Subcutaneous abdominal adipose tissue (tissue), 5 donors: ENCODE data around the gene DCC.

ENCODE experiments used
- H3K27ac ChIP-seq: one replicate; pipeline ENCODE4 v1.7.0; 2013; ENCODE audit warnings: low read depth, mild to moderate bottlenecking, inconsistent platforms, low read length, moderate library complexity
- H3K27me3 ChIP-seq, 5 donors: one replicate each; pipeline ENCODE4 v1.7.0; 2013; ENCODE audit warnings: low read length in 5 of 5, inconsistent platforms in 1 of 5; ENCODE audit not compliant: control insufficient read depth in 5 of 5, insufficient read depth in 4 of 5
- H3K36me3 ChIP-seq, 5 donors: one replicate each; pipeline ENCODE4 v1.7.0; 2013; ENCODE audit warnings: low read length in 5 of 5; ENCODE audit not compliant: control insufficient read depth in 5 of 5, insufficient read depth in 5 of 5
- H3K4me1 ChIP-seq, 5 donors: one replicate each; pipeline ENCODE4 v1.7.0; 2013; ENCODE audit warnings: low read length in 5 of 5, mild to moderate bottlenecking in 3 of 5, moderate library complexity in 1 of 5; ENCODE audit not compliant: control insufficient read depth in 5 of 5, insufficient read depth in 5 of 5
- H3K4me3 ChIP-seq, 5 donors: one replicate each; pipeline ENCODE4 v1.7.0; 2013; ENCODE audit warnings: low read length in 5 of 5, low read depth in 1 of 5
- H3K9ac ChIP-seq, 5 donors: one replicate each; pipeline ENCODE4 v1.7.0; 2013; ENCODE audit warnings: low read length in 5 of 5, mild to moderate bottlenecking in 4 of 5, moderate library complexity in 3 of 5
- H3K9me3 ChIP-seq, 5 donors: one replicate each; pipeline ENCODE4 v1.7.0; 2013; ENCODE audit warnings: low read length in 5 of 5; ENCODE audit not compliant: control insufficient read depth in 5 of 5
- donor health status: healthy.
- donor health status: healthy.
- donor health status: healthy.
- donor health status: healthy.
- donor health status: healthy.

DCC gene

DNA sequence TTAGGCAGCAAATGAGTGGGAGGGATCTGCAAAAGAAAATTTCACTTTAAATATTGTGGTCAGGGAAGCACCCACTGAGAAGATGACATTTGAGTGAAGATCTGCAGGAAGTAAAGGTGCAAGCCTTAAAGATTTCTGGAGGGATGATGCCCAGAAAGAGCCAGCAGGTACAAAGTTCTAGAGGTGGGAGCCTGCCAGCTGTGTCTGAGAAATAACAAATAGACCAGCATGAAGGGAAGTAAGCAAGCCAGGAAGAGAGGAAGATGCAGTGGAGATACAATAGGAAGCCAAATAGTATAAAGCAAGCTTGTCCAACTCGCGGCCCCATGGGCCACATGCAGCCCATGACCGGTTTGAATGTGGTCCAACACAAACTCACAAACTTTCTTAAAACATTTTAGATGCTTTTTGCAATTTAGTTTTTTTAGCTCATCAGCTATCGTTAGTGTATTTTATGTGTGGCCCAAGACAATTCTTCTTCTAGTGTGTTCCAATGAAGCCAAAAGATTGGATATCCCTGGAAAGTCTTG, 489.9 kb downstream of the DCC start:
- Histone ChIP-seq H3K27ac (no peak overlapping the region), H3K4me1 (no peaks in the 10 kb centered on the region), H3K9me3 (peaks cover 0 to 2% (median 0%) of the 10 kb centered on the region in 5 donors), H3K4me3 (no peak overlapping the region), H3K9ac (no peak overlapping the region), H3K27me3 (no peaks in the 10 kb centered on the region), H3K36me3 (no peaks in the 10 kb centered on the region)

DNA sequence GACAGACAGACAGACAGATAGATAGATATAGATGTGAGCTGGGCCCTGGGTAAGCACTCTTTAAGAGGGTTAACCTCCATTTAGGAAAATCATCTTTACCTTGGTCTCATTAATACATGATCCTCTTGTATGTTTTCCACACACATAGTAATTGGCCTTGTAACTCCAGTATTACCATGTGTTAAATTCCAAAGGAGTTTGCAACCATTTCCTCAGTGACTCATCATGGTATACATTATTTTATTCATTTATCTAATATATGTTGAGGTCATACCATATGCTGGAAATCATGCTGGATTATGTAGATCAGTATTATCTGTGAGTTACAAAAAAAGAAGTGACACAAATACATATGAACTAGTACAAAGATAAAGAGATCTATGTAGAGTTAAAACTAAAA, 504.3 kb downstream of the DCC start:
- H3K9ac ChIP-seq: no peak overlapping the region
- no peak overlapping the region for H3K27ac ChIP-seq
- H3K4me1 ChIP-seq: peaks cover 0 to 4% (median 0%) of the 10 kb centered on the region in 5 donors
- H3K9me3 ChIP-seq: no peaks in the 10 kb centered on the region
- H3K4me3 ChIP-seq: no peak overlapping the region
- no peaks in the 10 kb centered on the region for H3K27me3 ChIP-seq
- H3K36me3 ChIP-seq: no peaks in the 10 kb centered on the region

DNA sequence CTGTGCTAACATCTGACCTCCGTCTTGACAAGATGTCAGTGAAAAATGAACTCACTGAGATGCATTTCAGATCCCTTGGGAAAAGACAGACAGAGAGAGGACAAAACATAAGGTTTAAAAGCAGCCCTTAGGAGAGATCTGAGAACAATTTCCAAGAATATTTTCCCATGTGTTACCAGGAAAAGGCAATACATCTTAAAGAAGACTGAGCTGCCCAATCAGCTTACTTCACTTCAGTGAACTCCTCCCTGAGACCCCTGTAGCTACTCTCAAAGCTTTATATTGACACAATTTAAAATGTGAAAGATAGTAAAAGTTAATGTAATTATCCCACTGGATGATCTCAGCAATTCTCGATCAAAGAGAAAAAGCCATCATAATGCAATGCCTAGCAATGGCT, 505.0 kb downstream of the DCC start:
- Histone ChIP-seq H3K27ac (no peak overlapping the region), H3K4me3 (no peak overlapping the region), H3K36me3 (no peaks in the 10 kb centered on the region), H3K27me3 (no peaks in the 10 kb centered on the region), H3K4me1 (peaks cover 0 to 8% (median 0%) of the 10 kb centered on the region in 5 donors), H3K9me3 (no peaks in the 10 kb centered on the region), H3K9ac (no peak overlapping the region)

DNA sequence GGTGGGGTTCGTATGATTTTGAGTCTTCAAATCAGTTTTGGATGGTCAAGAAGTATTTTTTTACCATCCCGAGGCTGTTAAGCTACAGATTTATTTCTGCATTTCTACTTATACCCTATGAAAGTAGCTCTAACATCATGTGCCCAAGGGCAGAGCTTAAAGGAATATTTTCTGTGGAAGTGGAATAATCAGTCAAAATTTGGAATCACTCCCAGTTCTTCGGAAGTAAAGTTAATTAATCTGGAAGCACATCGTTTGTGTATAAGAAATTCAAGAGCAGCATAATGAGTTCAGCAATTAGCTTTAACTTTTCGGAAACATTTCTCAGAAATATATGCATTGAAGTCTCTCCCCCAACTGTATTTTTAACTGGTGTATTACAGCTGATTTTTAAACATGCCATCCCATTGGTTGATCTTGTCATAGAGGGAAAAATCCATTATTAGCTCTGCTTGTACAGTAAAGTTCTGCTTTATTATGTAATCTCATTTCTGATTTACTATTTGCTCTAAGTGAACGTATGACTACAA, 510.1 kb downstream of the DCC start:
- no peak overlapping the region for H3K27ac ChIP-seq
- H3K9me3 ChIP-seq: no peaks in the 10 kb centered on the region

DNA sequence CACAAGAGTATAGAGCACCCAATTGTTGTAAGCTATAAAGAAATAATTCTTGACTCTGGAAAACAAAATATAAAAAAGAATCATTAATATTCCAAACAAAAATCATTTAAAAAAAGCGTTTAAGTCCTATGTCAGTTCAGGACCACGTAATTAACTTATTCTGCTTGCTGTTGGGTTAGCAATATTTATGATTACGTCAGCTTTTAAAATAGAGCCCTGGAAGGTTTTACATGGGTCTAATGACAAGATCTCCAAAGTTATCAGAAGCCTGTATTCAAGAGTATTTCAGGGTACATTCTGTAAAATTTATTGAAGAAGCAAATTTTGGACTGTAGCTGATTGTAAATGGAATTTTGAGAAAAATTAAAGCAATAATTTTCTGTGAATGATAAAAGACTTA, 521.6 kb downstream of the DCC start:
- Histone ChIP-seq H3K4me3 (no peak overlapping the region), H3K9ac (no peak overlapping the region), H3K9me3 (no peaks in the 10 kb centered on the region), H3K27ac (no peak overlapping the region), H3K27me3 (no peaks in the 10 kb centered on the region), H3K36me3 (no peaks in the 10 kb centered on the region), H3K4me1 (no peaks in the 10 kb centered on the region)

More for the DNA sequence above, 510.1 kb downstream of the DCC start:
- H3K27me3 ChIP-seq: no peaks in the 10 kb centered on the region
- H3K9ac ChIP-seq: no peak overlapping the region
- no peaks in the 10 kb centered on the region for H3K36me3 ChIP-seq
- H3K4me3 ChIP-seq: no peak overlapping the region
- peaks cover 0 to 8% (median 0%) of the 10 kb centered on the region in 5 donors for H3K4me1 ChIP-seq

DNA sequence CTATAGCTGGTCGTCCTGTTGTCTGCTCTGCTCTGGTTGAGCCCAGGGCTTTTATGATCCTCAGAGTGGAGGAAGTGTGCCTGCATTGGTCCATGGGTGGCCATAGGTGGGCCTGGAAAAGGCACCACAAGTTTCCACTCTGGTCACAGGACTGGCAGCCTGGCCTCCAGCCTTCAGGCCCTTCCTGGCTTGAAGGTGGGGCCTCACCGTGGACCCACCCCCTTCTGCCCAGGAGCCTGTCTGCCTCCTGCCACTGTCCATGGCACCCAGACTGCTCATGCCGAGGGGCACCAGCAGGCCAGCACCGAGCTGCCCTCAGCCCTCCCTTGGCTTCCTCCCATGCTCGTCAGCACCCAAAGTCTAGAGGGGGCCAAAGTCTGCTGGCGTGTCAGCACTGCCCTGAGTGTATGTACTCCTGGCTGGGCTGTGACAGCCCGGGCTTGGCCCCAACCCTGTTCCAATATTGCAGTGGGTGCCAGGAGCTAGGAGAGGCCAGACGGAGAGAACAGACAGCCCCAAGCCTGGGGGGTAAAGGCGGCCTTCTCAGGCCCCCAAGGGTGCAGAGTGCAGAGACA, 529.4 kb downstream of the DCC start:
- no peaks in the 10 kb centered on the region for H3K27me3 ChIP-seq
- H3K4me3 ChIP-seq: no peak overlapping the region
- no peaks in the 10 kb centered on the region for H3K4me1 ChIP-seq
- no peak overlapping the region for H3K9ac ChIP-seq
- H3K9me3 ChIP-seq: peaks cover 0 to 3% (median 0%) of the 10 kb centered on the region in 5 donors
- no peaks in the 10 kb centered on the region for H3K36me3 ChIP-seq
- no peak overlapping the region for H3K27ac ChIP-seq

DNA sequence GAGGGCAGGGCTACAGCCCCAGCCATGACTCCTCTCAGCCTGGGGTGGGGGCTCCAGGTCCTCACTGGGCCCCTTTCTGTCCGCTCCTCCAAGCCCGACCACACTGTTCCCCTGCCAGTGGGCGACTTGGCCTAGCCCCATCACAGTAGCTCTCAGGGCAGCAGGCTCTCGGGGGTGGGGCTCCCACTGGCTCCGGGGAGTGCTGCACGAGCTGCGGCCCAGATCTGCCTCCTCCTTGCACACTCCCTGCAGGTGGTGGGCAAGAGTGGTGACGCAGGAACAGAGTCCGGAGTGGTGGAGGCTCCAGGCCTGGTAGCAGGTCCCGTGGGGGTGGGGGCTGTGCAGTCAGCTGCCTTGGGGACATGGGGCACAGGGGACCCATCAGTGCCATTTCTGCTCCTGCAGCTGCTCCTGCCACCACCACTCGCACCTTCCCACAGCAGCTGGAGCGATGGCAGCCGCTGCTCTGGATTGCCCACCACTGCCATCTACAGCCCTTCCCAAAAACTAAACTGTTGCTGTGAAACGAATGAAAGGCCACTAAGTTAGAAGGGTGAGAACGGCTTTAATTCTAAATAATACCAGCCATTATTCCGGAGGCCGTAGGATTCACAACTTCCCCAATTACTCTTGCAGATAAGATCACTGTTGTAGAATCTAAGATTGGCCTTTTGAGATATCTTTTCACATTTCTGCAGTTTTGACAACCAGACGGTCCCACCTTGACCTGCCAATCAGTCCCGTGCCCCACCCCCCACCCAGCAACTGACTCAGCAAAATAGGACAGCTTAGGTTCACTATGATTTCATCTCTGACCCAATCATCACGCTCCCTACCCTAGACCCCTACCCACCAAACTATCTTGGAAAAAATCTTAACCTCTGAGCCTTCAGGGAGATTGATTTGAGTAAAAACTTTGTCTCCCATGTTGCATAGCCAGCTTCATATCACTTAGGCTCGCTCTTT, 530.2 kb downstream of the DCC start:
- H3K4me3 ChIP-seq: no peak overlapping the region
- H3K9me3 ChIP-seq: peaks cover 0 to 3% (median 0%) of the 10 kb centered on the region in 5 donors
- H3K36me3 ChIP-seq: no peaks in the 10 kb centered on the region
- H3K4me1 ChIP-seq: no peaks in the 10 kb centered on the region
- H3K27ac ChIP-seq: no peak overlapping the region
- H3K27me3 ChIP-seq: no peaks in the 10 kb centered on the region
- H3K9ac ChIP-seq: no peak overlapping the region

DNA sequence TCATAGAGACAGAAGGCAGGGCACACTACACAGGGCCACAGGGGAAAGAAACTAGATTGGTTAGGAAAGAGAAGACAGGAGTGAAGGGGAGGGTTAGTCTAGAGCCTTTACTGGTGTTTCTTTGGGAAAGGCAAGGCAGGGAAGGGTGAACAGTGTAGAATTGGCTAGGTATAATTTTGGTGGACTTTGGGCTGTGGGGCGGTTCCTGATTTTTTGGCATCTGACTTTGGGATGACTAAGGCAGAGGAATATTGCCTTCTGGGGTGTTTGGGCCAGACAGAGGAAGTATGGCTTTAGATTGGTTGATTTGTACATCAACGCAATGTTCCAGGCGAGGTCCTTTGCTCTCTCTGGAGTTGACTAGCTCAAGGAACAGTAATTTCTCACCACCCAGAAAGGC, 534.8 kb downstream of the DCC start:
- Histone ChIP-seq H3K4me1 (no peaks in the 10 kb centered on the region), H3K9ac (no peak overlapping the region), H3K9me3 (no peaks in the 10 kb centered on the region), H3K27me3 (no peaks in the 10 kb centered on the region), H3K4me3 (no peak overlapping the region), H3K36me3 (no peaks in the 10 kb centered on the region), H3K27ac (no peak overlapping the region)

DNA sequence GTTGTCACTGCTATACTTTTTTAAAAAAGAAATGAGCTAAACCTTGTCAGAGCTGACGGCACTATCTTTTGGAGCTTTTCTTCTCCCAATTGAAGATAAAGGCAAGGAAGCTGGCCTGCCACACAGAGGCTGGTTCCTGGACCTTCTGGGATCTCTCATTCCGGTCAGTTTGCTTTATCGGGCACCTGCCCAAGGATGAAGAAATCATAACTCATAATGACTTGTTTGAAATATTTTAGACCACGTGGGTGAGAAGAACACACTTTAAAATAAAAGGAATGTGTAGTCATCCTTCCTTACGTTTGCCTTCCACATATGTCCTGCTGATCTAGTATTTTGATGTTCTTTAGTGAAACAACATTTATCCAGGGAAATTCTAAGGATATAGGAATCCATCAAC, 535.7 kb downstream of the DCC start:
- Histone ChIP-seq H3K27ac (no peak overlapping the region), H3K9ac (no peak overlapping the region), H3K4me1 (no peaks in the 10 kb centered on the region), H3K9me3 (peaks cover 0 to 5% (median 0%) of the 10 kb centered on the region in 5 donors), H3K36me3 (no peaks in the 10 kb centered on the region), H3K4me3 (no peak overlapping the region), H3K27me3 (no peaks in the 10 kb centered on the region)

DNA sequence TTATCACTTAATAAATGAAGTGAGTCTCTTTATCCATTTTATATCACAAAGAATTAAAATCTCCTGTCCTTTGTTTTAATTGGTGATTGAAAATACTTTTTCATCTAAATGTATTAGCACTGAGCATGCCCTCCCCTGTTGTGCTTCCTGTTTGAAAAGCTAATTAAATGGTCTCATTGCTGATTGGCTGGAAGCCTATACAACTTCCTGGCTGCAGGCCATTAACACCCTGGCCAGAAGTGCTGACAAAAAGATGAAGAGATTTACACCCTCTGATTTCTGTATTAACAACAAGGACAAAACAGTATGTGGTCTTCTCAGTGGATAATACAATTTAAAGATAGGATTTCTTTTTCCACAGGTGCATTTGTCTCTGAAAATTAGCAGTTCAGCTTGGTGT, 548.0 kb downstream of the DCC start:
- Histone ChIP-seq H3K4me1 (no peaks in the 10 kb centered on the region), H3K36me3 (no peaks in the 10 kb centered on the region), H3K27me3 (peaks cover 0 to 2% (median 0%) of the 10 kb centered on the region in 5 donors), H3K27ac (no peak overlapping the region), H3K4me3 (no peak overlapping the region), H3K9ac (no peak overlapping the region), H3K9me3 (peaks cover 0 to 10% (median 5%) of the 10 kb centered on the region in 5 donors)
